ENCODE results near the gene FEM1A. TPM values are rescaled to one million over a fixed set of nuclear protein-coding genes. Genes with fewer than 3 reads are reported as not detected.

The FEM1A gene
- total RNA-seq, 1 experiment from 2014 or later = 17.7 TPM

DNA sequence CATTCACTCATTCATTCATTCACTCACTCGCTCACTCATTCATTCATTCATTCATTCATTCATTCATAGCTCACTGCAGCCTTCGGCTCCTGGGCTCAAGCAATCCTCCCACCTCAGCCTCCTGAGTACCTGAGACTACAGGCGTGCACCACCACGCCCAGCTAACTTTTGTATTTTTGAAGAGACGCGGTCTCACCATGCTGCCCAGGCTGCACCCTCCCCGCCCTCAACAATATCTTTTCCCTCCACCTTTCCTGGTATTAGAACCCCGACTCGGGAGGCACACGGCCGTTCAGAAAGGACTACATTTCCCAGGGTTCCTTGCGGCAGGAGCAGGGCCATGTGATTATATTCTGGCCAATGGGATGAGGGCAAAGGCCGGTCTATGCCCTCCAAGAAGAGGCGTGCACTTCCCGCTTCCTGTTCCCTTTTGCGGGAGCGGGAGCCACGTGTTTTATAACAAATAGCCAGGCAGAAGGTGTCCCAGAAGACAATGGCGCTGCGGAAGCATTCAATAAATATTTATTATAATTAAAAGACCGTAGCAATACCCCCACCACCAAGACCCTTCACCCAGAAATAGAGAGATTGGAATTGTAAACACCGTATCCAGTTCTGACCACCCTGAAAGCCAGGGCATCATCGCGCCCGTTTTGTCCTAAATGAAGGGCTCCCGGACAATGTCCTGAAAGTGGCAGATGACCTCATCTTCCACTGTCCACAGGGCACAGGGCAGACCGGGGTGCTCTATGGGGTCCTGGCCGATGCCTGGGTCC lies 24.1 kb downstream of the FEM1A start:
- POLR2A ChIA-PET = no interaction called here
- Histone ChIP-seq H2AFZ (ENCODE audit: low read depth, low read length, poor library complexity, severe bottlenecking) (no peak overlapping the region), H4K20me1 (ENCODE audit: insufficient read depth) (no peaks in the 10 kb centered on the region), H3K4me2 (ENCODE audit: low read length) (peak overlapping the region; percentile 63), H3K27ac (ENCODE audit: low read depth, low read length) (peak overlapping the region; percentile 76), H3K4me3 (replicated peaks in 1 of 2; ENCODE audit: low read depth in 1 of 2, low read length in 2 of 2) (no peak overlapping the region), H3K9ac (ENCODE audit: low read length) (peak overlapping the region; percentile 37; the same call in 1 of the 2 replicates), H3K9me3 (ENCODE audit: control insufficient read depth in 1 of 2, insufficient read depth in 1 of 2, low read depth in 1 of 2, low read length in 2 of 2) (no peaks in the 10 kb centered on the region), H3K4me1 (ENCODE audit: control insufficient read depth in 1 of 2, insufficient read depth in 2 of 2, low read length in 2 of 2) (peaks cover 21 to 53% of the 10 kb centered on the region in 2 experiments), H3K9me2 (ENCODE audit: insufficient read depth) (no peaks in the 10 kb centered on the region), H3K27me3 (ENCODE audit: insufficient read depth, low read length) (no peaks in the 10 kb centered on the region), H3K36me3 (ENCODE audit: control insufficient read depth in 1 of 2, insufficient read depth in 2 of 2, low read length in 2 of 2) (peaks cover 0 to 25% of the 10 kb centered on the region in 2 experiments; a peak in 2 of 4 replicates), H3K79me2 (ENCODE audit: insufficient read depth, low read length) (peaks cover 8% of the 10 kb centered on the region)
- intact Hi-C loops (cut with micrococcal nuclease) = no loop called here
- CTCF ChIA-PET = no interaction called here
- DNase-seq (ENCODE audit: low read depth, low spot score) (peak; percentile 91), ATAC-seq (peak; percentile 71)
- BruUV-seq (replicated peaks) = no TSS peak
- TF ChIP-seq EGR1 (IDR thresholded peaks at IDR 0.05; ENCODE audit: low read depth) (peak; percentile 18; the same call in 1 of the 2 replicates), CBX3 (IDR thresholded peaks at IDR 0.05; ENCODE audit: low read depth) (peak; percentile 12; the same call in 1 of the 2 replicates), ZFX (IDR thresholded peaks at IDR 0.05) (no peak), SP1 (IDR thresholded peaks at IDR 0.05; ENCODE audit: low read depth) (peak; percentile 75), TCF7L2 (IDR thresholded peaks at IDR 0.05; ENCODE audit: borderline replicate concordance, extremely low read depth, insufficient read depth, insufficient read length) (no peak), SIN3A (IDR thresholded peaks at IDR 0.05; ENCODE audit: low read depth) (peak; percentile 31; the same call in 1 of the 2 replicates), SRF (IDR thresholded peaks at IDR 0.05; ENCODE audit: low read depth) (peak; percentile 93), EZH2phosphoT487 (IDR thresholded peaks at IDR 0.05; ENCODE audit: borderline replicate concordance) (no peak), POLR2AphosphoS5 (IDR thresholded peaks at IDR 0.05; ENCODE audit: low read depth, low read length) (peak; percentile 56; the same call in 1 of the 2 replicates), POLR2A (IDR thresholded peaks at IDR 0.05; ENCODE audit: borderline replicate concordance, extremely low read depth, insufficient read depth, insufficient read length) (no peak)
- TF ChIP-seq, protein P1, sequence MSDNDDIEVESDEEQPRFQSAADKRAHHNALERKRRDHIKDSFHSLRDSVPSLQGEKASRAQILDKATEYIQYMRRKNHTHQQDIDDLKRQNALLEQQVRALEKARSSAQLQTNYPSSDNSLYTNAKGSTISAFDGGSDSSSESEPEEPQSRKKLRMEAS (IDR thresholded peaks at IDR 0.05) = peak; percentile 98
- TF ChIP-seq, protein P2, sequence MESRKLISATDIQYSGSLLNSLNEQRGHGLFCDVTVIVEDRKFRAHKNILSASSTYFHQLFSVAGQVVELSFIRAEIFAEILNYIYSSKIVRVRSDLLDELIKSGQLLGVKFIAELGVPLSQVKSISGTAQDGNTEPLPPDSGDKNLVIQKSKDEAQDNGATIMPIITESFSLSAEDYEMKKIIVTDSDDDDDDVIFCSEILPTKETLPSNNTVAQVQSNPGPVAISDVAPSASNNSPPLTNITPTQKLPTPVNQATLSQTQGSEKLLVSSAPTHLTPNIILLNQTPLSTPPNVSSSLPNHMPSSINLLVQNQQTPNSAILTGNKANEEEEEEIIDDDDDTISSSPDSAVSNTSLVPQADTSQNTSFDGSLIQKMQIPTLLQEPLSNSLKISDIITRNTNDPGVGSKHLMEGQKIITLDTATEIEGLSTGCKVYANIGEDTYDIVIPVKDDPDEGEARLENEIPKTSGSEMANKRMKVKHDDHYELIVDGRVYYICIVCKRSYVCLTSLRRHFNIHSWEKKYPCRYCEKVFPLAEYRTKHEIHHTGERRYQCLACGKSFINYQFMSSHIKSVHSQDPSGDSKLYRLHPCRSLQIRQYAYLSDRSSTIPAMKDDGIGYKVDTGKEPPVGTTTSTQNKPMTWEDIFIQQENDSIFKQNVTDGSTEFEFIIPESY (IDR thresholded peaks at IDR 0.05; ENCODE audit: extremely low read depth, insufficient replicate concordance, low read length) = no peak
- RAD21 ChIA-PET (ENCODE audit: low non-redundant PET in 1 of 2, low total read pairs in 2 of 2, uncharacterized antibody in 2 of 2, unreplicated experiment in 2 of 2) = no interaction called here
